ENCODE results near the gene LASP1.
A peak's percentile ranks its signal among the peaks of the same experiment; 100 is the strongest.

The LASP1 gene

GRCh38 chr17:38912221-38912813 lies 42.5 kb downstream of the LASP1 start:
- no peak for TF ChIP-seq CTCF (IDR thresholded peaks at IDR 0.05)

- no peak for TF ChIP-seq CTCF (IDR thresholded peaks at IDR 0.05)
Measured at GRCh38 chr17:38914741-38915638, 45.1 kb downstream of the LASP1 start.

- TF ChIP-seq CTCF (IDR thresholded peaks at IDR 0.05) = no peak
Measured at GRCh38 chr17:38915639-38915995, 45.8 kb downstream of the LASP1 start.

- no peak for TF ChIP-seq CTCF (IDR thresholded peaks at IDR 0.05)
Measured at GRCh38 chr17:38916771-38917170, 46.9 kb downstream of the LASP1 start.

GRCh38 chr17:38917259-38917658 lies 47.4 kb downstream of the LASP1 start:
- peak; percentile 20; the same call in 1 of the 2 replicates for TF ChIP-seq CTCF (IDR thresholded peaks at IDR 0.05)

GRCh38 chr17:38918129-38918913 lies 48.5 kb downstream of the LASP1 start:
- no peak for TF ChIP-seq CTCF (IDR thresholded peaks at IDR 0.05)

GRCh38 chr17:38918916-38919315 lies 49.1 kb downstream of the LASP1 start:
- no peak for TF ChIP-seq CTCF (IDR thresholded peaks at IDR 0.05)

Data from LNCAP (cell line).